HG03064 (cell line): Measurements from ENCODE around the gene UPF2.

ENCODE experiments used
- ATAC-seq: cut with Tn5 transposase; IDR thresholded peaks from one replicate; pipeline ENCODE4 v1.9.1; 2021; ENCODE audit warnings: low read depth; ENCODE audit not compliant: unreplicated experiment

UPF2 gene

DNA sequence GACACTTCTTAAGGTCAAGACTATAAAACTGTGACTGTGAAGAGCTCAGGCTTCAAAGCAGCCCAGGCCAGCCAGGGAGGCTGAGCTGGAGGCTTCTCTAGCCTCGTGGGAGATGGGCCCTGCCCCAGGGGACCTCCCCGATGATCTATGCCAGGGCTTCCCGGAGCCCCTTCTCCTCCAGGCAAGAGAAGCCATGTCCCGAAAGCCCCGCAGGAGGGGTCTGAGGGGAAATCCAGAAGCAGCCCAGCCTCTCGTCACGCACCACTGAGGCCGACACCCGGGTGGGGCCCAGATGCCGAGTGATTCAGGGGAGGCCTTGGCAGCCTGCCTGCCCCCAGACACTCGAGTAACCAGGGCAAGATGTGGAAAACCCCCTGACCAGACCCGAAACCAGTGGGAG lies 155.8 kb downstream of the UPF2 start:
- ATAC-seq, result no peak

- ATAC-seq, result no peak
Observed at GRCh38 chr10:11886138-11886474, 156.5 kb downstream of the UPF2 start.

- no peak for ATAC-seq
Observed at GRCh38 chr10:11885437-11886137, 157.0 kb downstream of the UPF2 start.

GRCh38 chr10:11884706-11885423 lies 157.7 kb downstream of the UPF2 start:
- no peak for ATAC-seq

- ATAC-seq, result no peak
Observed at GRCh38 chr10:11882646-11883375, 159.8 kb downstream of the UPF2 start.

DNA sequence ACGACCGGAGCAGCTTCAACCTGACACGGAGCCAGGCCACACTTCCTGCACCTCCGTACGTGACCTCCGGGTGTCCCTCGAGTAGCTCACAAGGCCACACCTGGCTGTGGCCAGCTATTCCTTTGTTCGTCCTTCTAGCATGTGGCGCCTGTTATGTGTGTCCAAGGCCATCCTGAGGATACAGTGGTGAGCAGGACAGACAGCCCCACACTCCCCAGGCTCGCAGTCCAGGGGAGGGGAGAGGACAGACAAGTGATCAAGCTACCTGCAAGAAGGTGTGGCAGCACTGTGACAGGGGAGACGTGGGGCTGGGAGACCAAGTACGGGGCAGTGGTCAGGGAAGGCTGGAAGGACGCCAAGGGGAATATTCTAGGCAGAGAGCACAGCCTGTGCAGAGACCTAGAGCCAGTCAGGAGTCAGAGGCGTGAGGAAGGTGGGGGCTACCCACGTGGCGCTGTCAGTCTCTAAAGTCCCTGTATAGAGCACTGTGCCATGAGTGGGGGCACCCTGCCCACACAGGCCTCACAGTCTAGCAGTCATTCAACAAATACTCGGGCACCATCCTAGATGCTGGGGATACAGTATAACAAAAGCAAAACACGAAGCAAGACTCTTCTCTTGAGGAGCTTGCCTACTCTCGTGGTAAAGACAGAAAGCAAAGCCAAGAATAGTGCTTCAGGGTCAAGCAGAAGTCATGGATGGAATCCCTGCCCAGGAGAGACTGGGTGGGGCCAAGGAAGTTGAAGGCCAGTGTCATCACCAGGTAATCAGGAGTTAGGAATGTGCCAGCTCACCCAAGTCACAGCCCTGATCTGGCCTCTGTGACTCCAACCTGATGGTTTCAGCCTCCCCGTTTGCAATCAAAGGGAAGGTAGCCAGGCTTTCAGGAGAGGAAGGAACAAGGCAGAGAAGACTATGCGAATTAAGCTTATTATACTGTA lies 160.9 kb downstream of the UPF2 start:
- ATAC-seq, result no peak

DNA sequence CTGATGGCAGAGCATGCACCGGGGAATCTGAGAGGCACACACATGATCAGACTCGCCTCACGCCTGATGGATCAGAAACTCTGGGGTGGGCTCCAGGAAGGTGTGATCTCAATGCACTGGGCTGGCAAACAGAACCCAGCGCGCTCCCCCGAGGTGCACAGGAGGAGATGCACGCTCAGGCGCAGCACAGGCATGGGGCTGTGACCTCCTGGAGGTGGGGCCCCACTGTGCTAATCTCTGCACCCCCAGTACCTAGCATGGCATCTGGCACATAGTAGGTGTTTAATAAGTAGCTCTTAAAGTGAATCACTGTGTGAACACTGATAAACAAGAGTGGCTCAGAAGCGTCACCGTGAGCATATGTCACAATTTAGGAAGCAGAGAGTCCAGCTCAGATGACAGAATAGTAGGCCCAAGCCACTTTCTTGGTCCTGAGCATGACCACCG lies 161.6 kb downstream of the UPF2 start:
- ATAC-seq, result no peak

- ATAC-seq, result no peak
Observed at GRCh38 chr10:11880151-11881029, 162.2 kb downstream of the UPF2 start.

DNA sequence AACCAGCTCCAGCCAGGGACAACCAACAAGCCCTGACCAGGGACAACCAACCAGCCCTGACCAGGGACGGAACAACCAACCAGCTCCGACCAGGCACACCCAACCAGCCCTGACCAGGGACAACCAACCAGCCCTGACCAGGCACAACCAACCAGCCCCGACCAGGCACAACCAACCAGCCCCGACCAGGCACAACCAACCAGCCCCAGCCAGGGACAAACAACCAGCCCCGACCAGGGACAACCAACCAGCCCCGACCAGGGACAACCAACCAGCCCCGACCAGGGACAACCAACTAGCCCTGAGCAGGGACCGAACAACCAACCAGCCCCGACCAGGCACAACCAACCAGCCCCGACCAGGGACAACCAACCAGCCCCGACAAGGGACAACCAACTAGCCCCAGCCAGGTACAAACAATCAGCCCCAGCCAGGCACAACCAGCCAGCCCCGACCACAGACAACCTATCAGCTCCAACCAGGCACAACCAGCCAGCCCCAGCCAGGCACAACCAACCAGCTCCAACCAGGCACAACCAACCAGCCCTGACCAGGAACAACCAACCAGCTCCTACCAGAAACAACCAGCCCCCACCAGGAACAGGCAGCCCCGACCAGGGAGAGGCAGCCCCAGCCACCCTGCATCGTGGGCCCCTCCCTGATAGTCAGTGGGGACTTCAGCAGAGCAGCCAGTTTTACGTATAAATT lies 163.1 kb downstream of the UPF2 start:
- ATAC-seq, result no peak

DNA sequence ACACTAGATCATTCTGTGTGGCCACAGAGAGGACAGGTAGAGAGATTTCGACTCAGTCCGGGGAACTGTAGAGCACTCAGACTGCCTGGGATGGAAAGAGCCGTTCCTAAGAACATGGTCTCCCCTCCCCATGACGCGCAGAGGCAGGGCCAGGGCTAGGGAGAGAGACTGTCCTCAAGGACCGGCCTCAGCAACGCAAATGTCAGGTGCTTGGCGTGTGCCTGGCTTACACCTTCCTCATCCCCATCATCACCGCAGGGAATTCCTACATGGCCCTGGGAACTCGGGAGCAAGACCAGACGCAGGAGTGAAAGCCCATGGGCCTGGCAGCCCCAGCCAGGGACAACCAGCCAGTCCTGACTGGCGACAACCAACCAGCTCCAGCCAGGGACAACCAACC lies 163.8 kb downstream of the UPF2 start:
- no peak for ATAC-seq

DNA sequence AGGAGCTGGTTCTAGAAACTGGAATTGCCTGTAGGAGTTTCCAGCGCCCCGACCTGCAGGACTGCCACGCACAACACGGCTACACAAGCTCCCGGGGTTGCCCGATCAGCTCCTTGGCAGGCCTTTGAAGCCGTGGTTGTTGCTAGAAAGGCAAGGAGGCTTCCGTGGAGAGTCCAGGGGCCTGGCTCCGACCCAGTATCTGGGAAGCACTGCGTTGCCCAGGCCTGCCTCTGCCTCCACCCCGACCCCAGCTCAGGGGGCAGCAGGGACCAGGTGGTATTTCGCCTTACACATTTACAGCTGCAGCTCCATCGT lies 165.1 kb downstream of the UPF2 start:
- no peak for ATAC-seq

GRCh38 chr10:11876805-11877590 lies 165.6 kb downstream of the UPF2 start:
- ATAC-seq, result no peak

GRCh38 chr10:11876324-11876723 lies 166.3 kb downstream of the UPF2 start:
- no peak for ATAC-seq

DNA sequence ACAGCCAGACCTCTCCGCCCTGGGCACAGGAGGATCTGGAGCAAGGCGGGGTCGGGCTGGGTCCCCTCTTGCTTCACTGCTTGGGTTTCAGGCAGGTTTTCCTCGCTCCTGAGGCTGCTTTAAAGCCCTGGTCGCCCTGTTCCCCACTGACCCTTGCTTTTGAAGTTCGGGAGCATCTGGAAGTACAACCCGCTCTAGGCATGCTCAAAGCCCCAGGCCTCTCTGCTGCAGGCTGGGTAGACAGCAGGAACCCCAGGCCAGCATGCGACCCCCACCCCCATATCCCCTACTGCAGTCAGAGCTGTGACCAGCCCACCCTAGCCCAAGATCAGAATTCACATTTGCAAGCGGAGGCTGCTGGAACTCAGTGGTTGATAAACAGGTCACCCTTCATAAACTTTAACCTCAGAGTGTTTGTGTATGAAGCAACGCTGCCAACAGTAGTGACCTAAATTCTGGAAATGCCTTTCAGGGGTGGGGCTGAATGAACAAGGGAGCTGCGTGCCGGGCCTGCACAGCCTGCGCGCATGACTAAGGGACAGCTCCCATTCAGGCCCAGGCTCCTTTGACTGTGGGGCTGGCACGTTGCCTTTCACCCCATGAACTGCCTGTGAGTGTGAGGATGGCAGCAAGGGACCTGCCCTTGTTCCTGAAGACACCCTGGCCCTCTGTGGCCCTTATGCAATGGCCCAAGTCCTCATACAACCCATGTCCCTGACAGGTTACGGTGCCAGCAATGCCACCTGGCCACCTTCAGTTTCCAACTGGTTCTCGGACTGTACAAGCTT lies 166.9 kb downstream of the UPF2 start:
- no peak for ATAC-seq

GRCh38 chr10:11874568-11875493 lies 167.8 kb downstream of the UPF2 start:
- ATAC-seq, result no peak

GRCh38 chr10:11871466-11871865 lies 171.1 kb downstream of the UPF2 start:
- ATAC-seq, result no peak
